ENCODE data around the gene NLRC5.

GRCh38 chr16:57031156-57031555, 41.8 kb downstream of the NLRC5 start:
- TF ChIP-seq GATA3 (IDR thresholded peaks at IDR 0.05; ENCODE audit: low read depth, low read length) (no peak), GATA2 (IDR thresholded peaks at IDR 0.05; ENCODE audit: low read depth, low read length) (no peak)

All from SH-SY5Y (cell line).